Right hindlimb (tissue), 1 donor: ENCODE results near the gene ASCL3.
A peak's percentile ranks its signal among the peaks of the same experiment; 100 is the strongest.
"Not testable (repeated sequence)": the region's sequence is repeated elsewhere in the genome, so short reads cannot be mapped to it uniquely, and the experiment has no call there.

Experiments
- DNase-seq: peaks from one replicate; pipeline ENCODE4 v3.0.0-alpha.2; 2018

Gene ASCL3

GRCh38 chr11:8947230-8947943 lies 4.6 kb upstream of the ASCL3 start:
- no peak for DNase-seq

- no peak for DNase-seq
Observed at GRCh38 chr11:8941341-8942103, 1.3 kb downstream of the ASCL3 start.

- DNase-seq, result no peak
Observed at GRCh38 chr11:8937659-8938058, 5.2 kb downstream of the ASCL3 start.

GRCh38 chr11:8937159-8937558 lies 5.7 kb downstream of the ASCL3 start:
- no peak for DNase-seq

GRCh38 chr11:8935789-8936188 lies 7.0 kb downstream of the ASCL3 start:
- not testable (repeated sequence) for DNase-seq

GRCh38 chr11:8934742-8935488 lies 7.9 kb downstream of the ASCL3 start:
- no peak for DNase-seq

GRCh38 chr11:8933931-8934330 lies 8.9 kb downstream of the ASCL3 start:
- no peak for DNase-seq

GRCh38 chr11:8932564-8933180 lies 10.1 kb downstream of the ASCL3 start, which contains the start of gene C11orf16:
TSS of gene C11orf16 (minus strand) at chr11:8932947. CDS start at chr11:8932308, 639 bp downstream.
- DNase-seq, result no peak

GRCh38 chr11:8930456-8931175 lies 12.2 kb downstream of the ASCL3 start:
- no peak for DNase-seq

- no peak for DNase-seq
Observed at GRCh38 chr11:8928981-8929615, 13.7 kb downstream of the ASCL3 start.

- DNase-seq, result no peak
Observed at GRCh38 chr11:8928205-8928604, 14.6 kb downstream of the ASCL3 start.

- DNase-seq, result no peak
Observed at GRCh38 chr11:8927233-8927632, 15.6 kb downstream of the ASCL3 start.

- DNase-seq, result no peak
Observed at GRCh38 chr11:8926236-8926635, 16.6 kb downstream of the ASCL3 start.

- no peak for DNase-seq
Observed at GRCh38 chr11:8925711-8926110, 17.1 kb downstream of the ASCL3 start.

- DNase-seq, result no peak
Observed at GRCh38 chr11:8922691-8923090, 20.1 kb downstream of the ASCL3 start.

GRCh38 chr11:8917157-8917825 lies 25.5 kb downstream of the ASCL3 start:
- DNase-seq, result peak; percentile 87

GRCh38 chr11:8914661-8915018 lies 28.2 kb downstream of the ASCL3 start:
- DNase-seq, result no peak

- DNase-seq, result peak; percentile 57
Observed at GRCh38 chr11:8913961-8914660, 28.7 kb downstream of the ASCL3 start.

GRCh38 chr11:8911029-8911823 lies 31.6 kb downstream of the ASCL3 start, which contains the start of gene AKIP1:
TSS of gene AKIP1 (plus strand) at chr11:8911189. CDS start at chr11:8911450, 261 bp downstream.
- DNase-seq, result peak; percentile 99

- DNase-seq, result no peak
Observed at GRCh38 chr11:8910649-8911026, 32.2 kb downstream of the ASCL3 start.
